Keratinocyte (primary cell): ENCODE data around the gene SLC13A1. TPM values are rescaled to one million over a fixed set of nuclear protein-coding genes. Genes with fewer than 3 reads are reported as not detected.

Source experiments
- DNase-seq: peaks from one replicate; pipeline ENCODE4 v3.0.0-alpha.2; 2011; ENCODE audit warnings: low read depth, missing footprints, low spot score
- FAIRE-seq: peaks from 2 replicates; lab custom pipeline; 2011; peaks lifted over from hg19 to GRCh38; lab: Jason Lieb, UNC
- H2AFZ ChIP-seq: 2 replicates; pipeline ENCODE4 v1.6.0; 2012; ENCODE audit warnings: low read length, control low read depth, inconsistent platforms; ENCODE audit not compliant: control insufficient read depth
- H3K27ac ChIP-seq: 2 replicates; pipeline ENCODE4 v1.5.1; 2011; ENCODE audit warnings: low read length; ENCODE audit not compliant: control insufficient read depth, insufficient read depth
- H3K27me3 ChIP-seq: 3 replicates; pipeline ENCODE4 v1.6.0; 2011; ENCODE audit warnings: low read length; ENCODE audit not compliant: control insufficient read depth, insufficient read depth; ENCODE audit errors: extremely low read depth
- H3K36me3 ChIP-seq, 2 experiments: 2 replicates in 1 of 2; 3 replicates in 1 of 2; pipeline ENCODE4 v1.5.1; 2011; ENCODE audit warnings: low read length in 2 of 2, mild to moderate bottlenecking in 1 of 2; ENCODE audit not compliant: control insufficient read depth in 2 of 2, insufficient read depth in 2 of 2; ENCODE audit errors: extremely low read depth in 1 of 2
- H3K4me1 ChIP-seq: 3 replicates; pipeline ENCODE4 v1.5.1; 2011; ENCODE audit warnings: low read length; ENCODE audit not compliant: control insufficient read depth, insufficient read depth; ENCODE audit errors: extremely low read depth
- H3K4me2 ChIP-seq: 3 replicates; pipeline ENCODE4 v1.6.0; 2011; ENCODE audit warnings: low read depth, low read length; ENCODE audit not compliant: control insufficient read depth, insufficient read depth; ENCODE audit errors: extremely low read depth
- H3K4me3 ChIP-seq, 3 experiments: fragments of 200-600 bp in 1 of 3; sonication (generic) in 1 of 3; 2 replicates in 2 of 3; 3 replicates in 1 of 3; pipeline ENCODE4 v1.5.1; 2011 to 2016; ENCODE audit warnings: low read length in 3 of 3, mild to moderate bottlenecking in 3 of 3, control low read depth in 2 of 3, inconsistent platforms in 1 of 3, low read depth in 1 of 3, mixed read lengths in 1 of 3, mixed run types in 1 of 3, moderate library complexity in 1 of 3; ENCODE audit not compliant: control insufficient read depth in 2 of 3, insufficient read depth in 2 of 3; ENCODE audit errors: extremely low read depth in 1 of 3
- H3K79me2 ChIP-seq: 2 replicates; pipeline ENCODE4 v1.6.0; 2012; ENCODE audit warnings: low read length; ENCODE audit not compliant: control insufficient read depth, insufficient read depth
- H3K9ac ChIP-seq: 3 replicates; pipeline ENCODE4 v1.6.0; 2011; ENCODE audit warnings: low read length; ENCODE audit not compliant: control insufficient read depth, insufficient read depth; ENCODE audit errors: extremely low read depth
- H3K9me1 ChIP-seq: 3 replicates; pipeline ENCODE4 v1.6.0; 2011; ENCODE audit warnings: low read length; ENCODE audit not compliant: control insufficient read depth, insufficient read depth; ENCODE audit errors: extremely low read depth
- H3K9me3 ChIP-seq: 2 replicates; pipeline ENCODE4 v1.5.1; 2012; ENCODE audit warnings: low read depth, low read length; ENCODE audit not compliant: control insufficient read depth
- H4K20me1 ChIP-seq: 3 replicates; pipeline ENCODE4 v1.6.0; 2011; ENCODE audit warnings: low read length; ENCODE audit not compliant: control insufficient read depth, insufficient read depth; ENCODE audit errors: extremely low read depth
- CTCF ChIP-seq, 3 experiments: IDR thresholded peaks in 1 of 3; conservative IDR thresholded peaks in 1 of 3; optimal IDR thresholded peaks in 1 of 3; 2 replicates in 2 of 3; 3 replicates in 1 of 3; pipeline versions ENCODE3 to v1.5.1; 2011; ENCODE audit warnings: low read length in 3 of 3, mild to moderate bottlenecking in 3 of 3, moderate library complexity in 2 of 3, control low read depth in 1 of 3, inconsistent platforms in 1 of 3; ENCODE audit not compliant: insufficient read depth in 2 of 3; ENCODE audit errors: extremely low read depth in 1 of 3
- EZH2 ChIP-seq: IDR thresholded peaks from one replicate; pipeline ENCODE4 v1.6.1; 2012; ENCODE audit warnings: inconsistent platforms, mild to moderate bottlenecking, low read length, moderate library complexity
- dilution Hi-C: fragments of 300-500 bp; cut with MboI; formaldehyde crosslinking; loops from one replicate; pipeline ENCODE4 v1.7.0; 2020; ENCODE audit warnings: low sequenced_read_pairs; ENCODE audit not compliant: extremely low pct_ligation_motif_present
- polyA plus RNA-seq, 5 experiments: library from polyadenylated mRNA; depleted of rRNA in 3 of 5; stranded (reverse) in 3 of 5; stranded (forward) in 1 of 5; unstranded in 1 of 5; fragments of >200 nt; gene quantifications; 1 replicate in 1 of 5; 2 replicates in 3 of 5; 3 replicates in 1 of 5; pipeline versions ENCODE4 v1.2.1 to v1.2.3, GENCODE V29; 2011 to 2012; ENCODE audit warnings: missing spikeins in 2 of 5, low read depth in 1 of 5, low replicate concordance in 1 of 5

SLC13A1 gene
- polyA plus RNA-seq, 1 donor (not counting 4 experiments of a cell fraction or from before 2014, with no cell fraction given) = not detected

GRCh38 chr7:123079021-123079420 is 120.7 kb downstream of the SLC13A1 start:
- dilution Hi-C loops = no loop called here
- FAIRE-seq (no peak), DNase-seq (no peak)
- no peaks in the 10 kb centered on the region for H3K79me2 ChIP-seq
- no peak overlapping the region for H3K27ac ChIP-seq
- no peaks in the 10 kb centered on the region for H3K9me1 ChIP-seq
- H3K9ac ChIP-seq = no peak overlapping the region
- no peaks in the 10 kb centered on the region for H4K20me1 ChIP-seq
- no peaks in the 10 kb centered on the region for H3K27me3 ChIP-seq
- H3K4me2 ChIP-seq = no peak overlapping the region
- no peak overlapping the region for H2AFZ ChIP-seq
- H3K9me3 ChIP-seq = no peaks in the 10 kb centered on the region
- no peaks in the 10 kb centered on the region for H3K4me1 ChIP-seq
- TF ChIP-seq CTCF (optimal IDR thresholded peaks at IDR 0.05 in 1 of 3, IDR thresholded peaks at IDR 0.05 in 1 of 3, conservative IDR thresholded peaks at IDR 0.05 in 1 of 3; ENCODE audit: extremely low read depth in 1 of 3, insufficient read depth in 2 of 3, low read length in 3 of 3) = no peak
- TF ChIP-seq EZH2 = no peak
- no peak overlapping the region for H3K4me3 ChIP-seq
- no peaks in the 10 kb centered on the region for H3K36me3 ChIP-seq

GRCh38 chr7:123075838-123076467 is 123.8 kb downstream of the SLC13A1 start:
- no peaks in the 10 kb centered on the region for H3K9me1 ChIP-seq
- no peak overlapping the region for H3K27ac ChIP-seq
- no peaks in the 10 kb centered on the region for H3K36me3 ChIP-seq
- H3K79me2 ChIP-seq = no peaks in the 10 kb centered on the region
- H3K27me3 ChIP-seq = no peaks in the 10 kb centered on the region
- H3K4me1 ChIP-seq = no peaks in the 10 kb centered on the region
- H3K4me2 ChIP-seq = no peak overlapping the region
- H2AFZ ChIP-seq = no peak overlapping the region
- H4K20me1 ChIP-seq = no peaks in the 10 kb centered on the region
- no peak overlapping the region for H3K4me3 ChIP-seq
- DNase-seq (no peak), FAIRE-seq (no peak)
- H3K9me3 ChIP-seq = no peaks in the 10 kb centered on the region
- no peak overlapping the region for H3K9ac ChIP-seq
- TF ChIP-seq CTCF (optimal IDR thresholded peaks at IDR 0.05 in 1 of 3, IDR thresholded peaks at IDR 0.05 in 1 of 3, conservative IDR thresholded peaks at IDR 0.05 in 1 of 3; ENCODE audit: extremely low read depth in 1 of 3, insufficient read depth in 2 of 3, low read length in 3 of 3) = no peak
- TF ChIP-seq EZH2 = no peak
- dilution Hi-C loops = no loop called here
